Measurements from ENCODE around the gene LSM7. TPM values are rescaled to one million over a fixed set of nuclear protein-coding genes. Genes with fewer than 3 reads are reported as not detected.

Gene LSM7
- total RNA-seq, 1 donor from 2014 or later: 97.4 TPM

DNA sequence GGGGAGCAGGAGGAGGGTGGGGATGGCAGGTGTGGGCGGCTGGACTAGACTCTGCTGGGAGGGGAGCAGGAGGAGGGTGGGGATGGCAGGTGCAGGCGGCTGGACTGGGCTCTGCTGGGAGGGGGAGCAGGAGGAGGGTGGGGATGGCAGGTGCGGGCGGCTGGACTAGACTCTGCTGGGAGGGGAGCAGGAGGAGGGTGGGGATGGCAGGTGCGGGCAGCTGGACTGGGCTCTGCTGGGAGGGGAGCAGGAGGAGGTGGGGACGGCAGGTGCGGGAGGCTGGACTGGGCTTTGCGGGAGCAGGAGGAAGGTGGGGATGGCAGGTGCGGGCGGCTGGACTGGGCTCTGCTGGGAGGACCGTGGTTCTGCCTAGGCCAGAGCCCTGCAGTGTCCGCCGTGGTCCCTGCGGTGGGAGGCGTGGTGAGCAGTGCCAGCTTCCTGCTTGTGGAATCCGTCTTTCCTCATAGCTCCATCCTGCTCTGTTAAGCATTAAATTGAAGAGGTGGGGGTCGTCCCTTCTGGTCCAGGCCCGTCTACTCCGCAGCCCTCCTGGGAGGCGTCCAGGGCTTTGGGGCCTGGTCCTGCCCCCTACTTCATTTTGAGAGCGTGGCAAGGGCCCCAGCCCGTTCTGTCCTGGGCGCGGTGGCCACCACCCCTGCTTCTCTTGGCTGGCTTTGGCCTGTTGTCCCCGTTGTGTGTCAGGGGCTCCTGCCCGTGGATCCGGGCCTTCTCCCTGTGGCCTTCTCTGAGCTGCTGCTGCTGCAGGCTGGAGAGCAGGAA is 4.8 kb upstream of the LSM7 start:
- H3K36me3 ChIP-seq (ENCODE audit: control insufficient read depth, insufficient read depth, low read length): peaks cover 2% of the 10 kb centered on the region
- no peak for FAIRE-seq
- no peak for TF ChIP-seq CTCF (IDR thresholded peaks at IDR 0.05; ENCODE audit: insufficient read depth, low read length, severe bottlenecking)
- no peak for DNase-seq (ENCODE audit: low read depth)
- no peaks in the 10 kb centered on the region for H3K27me3 ChIP-seq (ENCODE audit: control insufficient read depth, insufficient read depth, low read length)
- H3K4me3 ChIP-seq (ENCODE audit: low read depth, low read length): no peak overlapping the region

- FAIRE-seq (no peak), DNase-seq (ENCODE audit: low read depth) (no peak)
- no peak for TF ChIP-seq CTCF (IDR thresholded peaks at IDR 0.05; ENCODE audit: insufficient read depth, low read length, severe bottlenecking)
- Histone ChIP-seq H3K36me3 (ENCODE audit: control insufficient read depth, insufficient read depth, low read length) (peaks cover 2% of the 10 kb centered on the region), H3K27me3 (ENCODE audit: control insufficient read depth, insufficient read depth, low read length) (no peaks in the 10 kb centered on the region), H3K4me3 (ENCODE audit: low read depth, low read length) (no peak overlapping the region)
Measured at GRCh38 chr19:2332341-2333026, 4.1 kb upstream of the LSM7 start.

DNA sequence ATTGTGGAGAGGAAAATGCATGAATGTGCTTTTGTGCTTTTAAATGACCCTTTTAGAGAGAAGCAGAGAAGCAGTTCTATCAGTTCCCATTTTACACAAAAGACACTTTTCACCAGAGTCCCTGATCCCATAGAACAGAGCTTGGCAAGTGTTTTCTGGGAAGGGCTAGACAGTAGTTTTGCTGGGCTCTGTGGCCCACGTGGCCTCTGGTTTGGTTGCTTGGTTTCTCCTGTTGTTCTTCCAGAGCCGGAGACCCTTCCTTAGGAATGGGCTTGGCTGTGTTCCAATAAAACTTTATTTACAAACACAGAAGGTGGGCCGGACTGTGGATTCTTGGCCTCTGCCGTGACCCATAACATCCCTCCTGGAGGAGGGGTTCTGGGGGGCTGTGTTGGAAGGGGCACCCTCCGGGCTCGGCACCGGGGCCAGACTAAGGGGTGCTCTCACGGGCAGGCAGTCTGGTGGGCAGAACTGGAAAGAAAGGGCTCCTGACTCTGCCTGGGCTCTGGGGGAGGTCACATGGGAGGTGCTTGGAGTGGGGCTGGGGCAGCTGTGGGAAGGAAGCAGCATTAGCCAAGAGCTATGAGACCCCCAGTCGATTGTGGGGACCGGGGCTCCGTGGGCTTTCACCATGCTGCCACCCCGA is 3.3 kb upstream of the LSM7 start:
- no peak for TF ChIP-seq CTCF (IDR thresholded peaks at IDR 0.05; ENCODE audit: insufficient read depth, low read length, severe bottlenecking)
- no peak for FAIRE-seq
- Histone ChIP-seq H3K4me3 (ENCODE audit: low read depth, low read length) (no peak overlapping the region), H3K27me3 (ENCODE audit: control insufficient read depth, insufficient read depth, low read length) (no peaks in the 10 kb centered on the region), H3K36me3 (ENCODE audit: control insufficient read depth, insufficient read depth, low read length) (peaks cover 3% of the 10 kb centered on the region)
- no peak for DNase-seq (ENCODE audit: low read depth)

GRCh38 chr19:2330632-2331284 is 2.4 kb upstream of the LSM7 start:
- Histone ChIP-seq H3K4me3 (ENCODE audit: low read depth, low read length) (no peak overlapping the region), H3K36me3 (ENCODE audit: control insufficient read depth, insufficient read depth, low read length) (peaks cover 5% of the 10 kb centered on the region), H3K27me3 (ENCODE audit: control insufficient read depth, insufficient read depth, low read length) (no peaks in the 10 kb centered on the region)
- no peak for FAIRE-seq
- no peak for DNase-seq (ENCODE audit: low read depth)
- TF ChIP-seq CTCF (IDR thresholded peaks at IDR 0.05; ENCODE audit: insufficient read depth, low read length, severe bottlenecking): no peak

DNA sequence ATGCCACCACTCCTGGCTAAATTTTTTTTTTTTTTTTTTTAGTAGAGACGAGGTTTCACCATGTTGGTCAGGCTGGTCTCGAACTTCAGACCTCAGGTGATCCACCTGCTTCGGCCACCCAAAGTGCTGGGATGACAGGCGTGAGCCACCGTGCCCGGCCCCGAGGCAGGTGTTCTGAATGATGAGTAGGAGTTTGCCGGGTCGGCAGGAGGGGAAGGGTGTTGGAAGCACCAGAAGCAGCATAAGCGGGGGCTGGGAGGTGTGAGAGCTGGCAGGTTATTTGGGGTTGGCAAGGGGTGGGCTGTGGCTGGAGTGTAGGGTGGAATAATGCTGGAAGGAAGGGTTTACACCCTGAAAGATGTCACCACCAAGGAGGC is 1.9 kb upstream of the LSM7 start:
- Histone ChIP-seq H3K36me3 (ENCODE audit: control insufficient read depth, insufficient read depth, low read length) (peaks cover 5% of the 10 kb centered on the region), H3K27me3 (ENCODE audit: control insufficient read depth, insufficient read depth, low read length) (no peaks in the 10 kb centered on the region), H3K4me3 (ENCODE audit: low read depth, low read length) (no peak overlapping the region)
- no peak for TF ChIP-seq CTCF (IDR thresholded peaks at IDR 0.05; ENCODE audit: insufficient read depth, low read length, severe bottlenecking)
- no peak for FAIRE-seq
- DNase-seq (ENCODE audit: low read depth): no peak
